SK-N-SH treated with all-trans-retinoic acid at 6 μM for 48 hours (cell line): ENCODE results near the gene SYTL3.

Experiments
- ATAC-seq: fragments of 200-7000 bp; cut with Tn5 transposase; 3 replicates; pipeline ENCODE4 v1.9.1; 2020; ENCODE audit warnings: mild to moderate bottlenecking, moderate library complexity
- ARNTL ChIP-seq: fragments of 450-650 bp; formaldehyde crosslinking; IDR thresholded peaks from 2 replicates; pipeline ENCODE4 v1.5.0; 2020; ENCODE audit warnings: low read depth, mild to moderate bottlenecking, moderate library complexity, borderline replicate concordance
- BACH2 ChIP-seq: fragments of 250-450 bp; sonication (Bioruptor Pico); IDR thresholded peaks from 2 replicates; pipeline ENCODE4 v1.9.0; 2021; ENCODE audit warnings: mild to moderate bottlenecking, borderline replicate concordance
- ISL1 ChIP-seq: fragments of 250-450 bp; sonication (Bioruptor Pico); IDR thresholded peaks from 2 replicates; pipeline ENCODE4 v2.1.2; 2022; ENCODE audit warnings: mild to moderate bottlenecking, moderate library complexity
- OSR1 ChIP-seq: fragments of 250-450 bp; sonication (Bioruptor Pico); IDR thresholded peaks from 2 replicates; pipeline ENCODE4 v1.8.0; 2022; ENCODE audit warnings: moderate library complexity, mild to moderate bottlenecking, inconsistent platforms
- PPARA ChIP-seq: fragments of 250-450 bp; sonication (Bioruptor Pico); IDR thresholded peaks from 2 replicates; pipeline ENCODE4 v1.5.0; 2020; ENCODE audit warnings: mild to moderate bottlenecking, borderline replicate concordance
- RARB ChIP-seq: fragments of 250-450 bp; sonication (Bioruptor Pico); IDR thresholded peaks from 2 replicates; pipeline ENCODE4 v1.8.0; 2021; ENCODE audit warnings: mild to moderate bottlenecking, moderate library complexity
- TCF4 ChIP-seq: fragments of 250-450 bp; sonication (Bioruptor Pico); IDR thresholded peaks from 2 replicates; pipeline ENCODE4 v1.8.0; 2021; ENCODE audit warnings: mild to moderate bottlenecking, moderate library complexity, borderline replicate concordance
- TOX ChIP-seq: fragments of 250-450 bp; sonication (Bioruptor Pico); IDR thresholded peaks from 2 replicates; pipeline ENCODE4 v1.8.0; 2021; ENCODE audit warnings: mild to moderate bottlenecking, moderate library complexity, borderline replicate concordance
- ZC3H10 ChIP-seq: fragments of 250-450 bp; sonication (Bioruptor Pico); IDR thresholded peaks from 2 replicates; pipeline ENCODE4 v1.5.1; 2021; ENCODE audit warnings: mild to moderate bottlenecking, moderate library complexity
- ZFP3 ChIP-seq: fragments of 250-450 bp; sonication (Bioruptor Pico); IDR thresholded peaks from 2 replicates; pipeline ENCODE4 v1.5.0; 2020; ENCODE audit warnings: mild to moderate bottlenecking, moderate library complexity
- ZNF565 ChIP-seq: fragments of 450-650 bp; formaldehyde crosslinking; conservative IDR thresholded peaks from 2 replicates; pipeline ENCODE4 v1.5.0; 2020; ENCODE audit warnings: low read depth, mild to moderate bottlenecking, moderate library complexity
- TF ChIP-seq, protein P1 (sequence below): fragments of 250-450 bp; sonication (Bioruptor Pico); IDR thresholded peaks from 2 replicates; pipeline ENCODE4 v1.5.0; 2020; ENCODE audit warnings: mild to moderate bottlenecking, moderate library complexity
- TF ChIP-seq, protein P2 (sequence below): fragments of 250-450 bp; sonication (Bioruptor Pico); IDR thresholded peaks from 2 replicates; pipeline ENCODE4 v1.8.0; 2021; ENCODE audit warnings: low read depth, mild to moderate bottlenecking, moderate library complexity, borderline replicate concordance
- TF ChIP-seq, protein P3 (sequence below): fragments of 250-450 bp; sonication (Bioruptor Pico); IDR thresholded peaks from 2 replicates; pipeline ENCODE4 v1.5.1; 2020; ENCODE audit warnings: low read depth, mild to moderate bottlenecking, moderate library complexity

The SYTL3 gene

DNA sequence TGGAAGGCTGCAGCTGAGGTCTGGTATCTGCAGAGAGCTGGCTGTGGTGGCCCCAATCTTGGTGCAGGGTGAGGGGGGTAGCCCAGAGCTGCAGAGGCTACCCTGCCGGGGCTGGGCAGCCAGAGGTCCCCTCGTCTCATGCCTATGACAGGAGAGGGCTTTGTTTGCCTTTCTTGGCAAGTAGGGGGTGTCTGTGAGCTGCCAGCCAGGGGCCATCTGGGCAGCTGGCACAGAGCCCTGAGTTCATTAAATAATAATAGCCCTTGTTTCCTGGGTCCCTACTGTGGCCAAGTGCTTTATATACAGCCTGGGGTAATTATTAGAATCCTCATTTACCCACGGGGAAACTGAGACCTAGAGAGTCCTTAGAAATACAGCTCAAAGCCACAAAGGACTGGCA is 102.8 kb downstream of the SYTL3 start:
- ATAC-seq: peak; percentile 81
- TF ChIP-seq, protein P1, sequence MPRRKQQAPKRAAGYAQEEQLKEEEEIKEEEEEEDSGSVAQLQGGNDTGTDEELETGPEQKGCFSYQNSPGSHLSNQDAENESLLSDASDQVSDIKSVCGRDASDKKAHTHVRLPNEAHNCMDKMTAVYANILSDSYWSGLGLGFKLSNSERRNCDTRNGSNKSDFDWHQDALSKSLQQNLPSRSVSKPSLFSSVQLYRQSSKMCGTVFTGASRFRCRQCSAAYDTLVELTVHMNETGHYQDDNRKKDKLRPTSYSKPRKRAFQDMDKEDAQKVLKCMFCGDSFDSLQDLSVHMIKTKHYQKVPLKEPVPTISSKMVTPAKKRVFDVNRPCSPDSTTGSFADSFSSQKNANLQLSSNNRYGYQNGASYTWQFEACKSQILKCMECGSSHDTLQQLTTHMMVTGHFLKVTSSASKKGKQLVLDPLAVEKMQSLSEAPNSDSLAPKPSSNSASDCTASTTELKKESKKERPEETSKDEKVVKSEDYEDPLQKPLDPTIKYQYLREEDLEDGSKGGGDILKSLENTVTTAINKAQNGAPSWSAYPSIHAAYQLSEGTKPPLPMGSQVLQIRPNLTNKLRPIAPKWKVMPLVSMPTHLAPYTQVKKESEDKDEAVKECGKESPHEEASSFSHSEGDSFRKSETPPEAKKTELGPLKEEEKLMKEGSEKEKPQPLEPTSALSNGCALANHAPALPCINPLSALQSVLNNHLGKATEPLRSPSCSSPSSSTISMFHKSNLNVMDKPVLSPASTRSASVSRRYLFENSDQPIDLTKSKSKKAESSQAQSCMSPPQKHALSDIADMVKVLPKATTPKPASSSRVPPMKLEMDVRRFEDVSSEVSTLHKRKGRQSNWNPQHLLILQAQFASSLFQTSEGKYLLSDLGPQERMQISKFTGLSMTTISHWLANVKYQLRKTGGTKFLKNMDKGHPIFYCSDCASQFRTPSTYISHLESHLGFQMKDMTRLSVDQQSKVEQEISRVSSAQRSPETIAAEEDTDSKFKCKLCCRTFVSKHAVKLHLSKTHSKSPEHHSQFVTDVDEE (CRISPR knock-in tag): peak; percentile 59; the same call in 1 of the 2 replicates
- TF ChIP-seq ZC3H10 (CRISPR knock-in tag): no peak
- no peak for TF ChIP-seq PPARA (CRISPR knock-in tag)
- TF ChIP-seq, protein P2, sequence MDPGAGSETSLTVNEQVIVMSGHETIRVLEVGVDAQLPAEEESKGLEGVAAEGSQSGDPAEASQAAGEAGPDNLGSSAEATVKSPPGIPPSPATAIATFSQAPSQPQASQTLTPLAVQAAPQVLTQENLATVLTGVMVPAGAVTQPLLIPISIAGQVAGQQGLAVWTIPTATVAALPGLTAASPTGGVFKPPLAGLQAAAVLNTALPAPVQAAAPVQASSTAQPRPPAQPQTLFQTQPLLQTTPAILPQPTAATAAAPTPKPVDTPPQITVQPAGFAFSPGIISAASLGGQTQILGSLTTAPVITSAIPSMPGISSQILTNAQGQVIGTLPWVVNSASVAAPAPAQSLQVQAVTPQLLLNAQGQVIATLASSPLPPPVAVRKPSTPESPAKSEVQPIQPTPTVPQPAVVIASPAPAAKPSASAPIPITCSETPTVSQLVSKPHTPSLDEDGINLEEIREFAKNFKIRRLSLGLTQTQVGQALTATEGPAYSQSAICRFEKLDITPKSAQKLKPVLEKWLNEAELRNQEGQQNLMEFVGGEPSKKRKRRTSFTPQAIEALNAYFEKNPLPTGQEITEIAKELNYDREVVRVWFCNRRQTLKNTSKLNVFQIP (CRISPR knock-in tag): no peak
- peak; percentile 88 for TF ChIP-seq TCF4 (CRISPR knock-in tag)
- TF ChIP-seq RARB (CRISPR knock-in tag): no peak
- TF ChIP-seq ARNTL (CRISPR knock-in tag): no peak
- no peak for TF ChIP-seq TOX
- peak; percentile 57 for TF ChIP-seq ISL1 (CRISPR knock-in tag)
- TF ChIP-seq OSR1 (CRISPR knock-in tag): no peak

DNA sequence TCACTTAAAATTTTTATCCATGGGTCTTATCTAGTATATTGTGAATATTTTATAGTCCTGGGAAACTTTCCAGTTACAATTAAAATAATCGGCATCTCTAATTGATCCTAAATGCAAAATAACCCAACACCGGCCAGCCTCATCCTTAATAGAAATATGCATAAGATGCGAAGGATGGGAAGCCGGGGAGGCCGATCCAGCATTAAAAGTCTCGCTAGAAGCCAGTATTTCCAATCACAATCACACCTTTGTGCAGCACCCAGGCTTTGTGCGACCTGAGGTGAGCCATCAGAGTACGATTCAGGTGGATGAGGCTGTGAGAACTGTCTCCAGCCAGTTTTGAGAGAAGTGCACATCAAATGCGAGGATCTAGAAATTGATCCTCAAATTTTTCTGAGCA is 104.0 kb downstream of the SYTL3 start:
- no peak for ATAC-seq

DNA sequence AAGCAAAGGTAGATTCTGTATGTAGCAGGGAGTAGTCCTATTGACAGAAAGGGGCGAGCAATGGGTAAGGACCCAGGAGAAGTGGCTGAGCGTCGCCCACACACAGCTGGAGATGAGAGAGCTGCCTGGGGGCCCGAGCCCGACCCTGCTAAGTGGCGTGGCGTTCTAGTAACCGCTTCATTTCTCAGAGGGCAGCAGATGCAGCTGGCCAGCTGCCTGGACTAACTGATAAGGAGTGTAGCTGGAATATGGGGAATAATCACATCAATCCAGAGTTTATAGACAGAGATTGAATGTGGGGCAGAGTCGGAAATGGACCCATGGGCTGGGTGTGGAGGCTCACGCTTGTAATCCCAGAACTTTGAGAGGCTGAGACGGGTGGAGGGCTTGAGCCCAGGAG is 104.9 kb downstream of the SYTL3 start:
- TF ChIP-seq ZFP3 (CRISPR knock-in tag) (no peak), OSR1 (CRISPR knock-in tag) (no peak), ZNF565 (CRISPR knock-in tag) (no peak), BACH2 (CRISPR knock-in tag) (no peak), PPARA (CRISPR knock-in tag) (no peak), TCF4 (CRISPR knock-in tag) (peak; percentile 86)
- TF ChIP-seq, protein P1 (CRISPR knock-in tag): peak; percentile 91
- ATAC-seq: no peak; the same call in 2 of the 3 replicates

More for the DNA sequence above, 104.0 kb downstream of the SYTL3 start:
- TF ChIP-seq, protein P3, sequence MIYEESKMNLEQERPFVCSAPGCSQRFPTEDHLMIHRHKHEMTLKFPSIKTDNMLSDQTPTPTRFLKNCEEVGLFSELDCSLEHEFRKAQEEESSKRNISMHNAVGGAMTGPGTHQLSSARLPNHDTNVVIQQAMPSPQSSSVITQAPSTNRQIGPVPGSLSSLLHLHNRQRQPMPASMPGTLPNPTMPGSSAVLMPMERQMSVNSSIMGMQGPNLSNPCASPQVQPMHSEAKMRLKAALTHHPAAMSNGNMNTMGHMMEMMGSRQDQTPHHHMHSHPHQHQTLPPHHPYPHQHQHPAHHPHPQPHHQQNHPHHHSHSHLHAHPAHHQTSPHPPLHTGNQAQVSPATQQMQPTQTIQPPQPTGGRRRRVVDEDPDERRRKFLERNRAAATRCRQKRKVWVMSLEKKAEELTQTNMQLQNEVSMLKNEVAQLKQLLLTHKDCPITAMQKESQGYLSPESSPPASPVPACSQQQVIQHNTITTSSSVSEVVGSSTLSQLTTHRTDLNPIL (CRISPR knock-in tag): no peak
- TF ChIP-seq OSR1 (CRISPR knock-in tag): no peak

DNA sequence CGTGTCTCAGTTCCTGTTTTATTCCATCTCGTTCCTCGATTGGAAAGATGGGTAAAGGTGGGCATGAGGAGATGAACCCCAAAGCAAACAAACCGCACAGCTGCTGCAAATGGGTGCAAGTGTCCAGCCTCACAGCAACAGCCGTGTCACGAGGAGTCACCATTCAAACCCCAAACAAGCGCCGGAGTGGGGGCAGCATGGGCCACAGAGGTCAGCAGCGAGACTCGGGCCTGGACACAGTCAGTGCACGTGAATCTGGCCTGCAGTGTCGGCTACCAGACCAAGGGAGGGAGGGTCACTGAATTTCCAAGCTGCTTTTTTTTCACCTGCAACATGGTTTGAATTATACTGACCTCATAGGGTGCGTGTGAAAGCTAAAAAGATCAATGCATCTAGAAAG is 105.8 kb downstream of the SYTL3 start:
- ATAC-seq: no peak
- TF ChIP-seq, protein P1 (CRISPR knock-in tag): no peak
- TF ChIP-seq ZNF565 (CRISPR knock-in tag): no peak
